NCI-H1048 (cell line): Measurements from ENCODE around the gene ANKS1A.

Source experiments
- DNase-seq: peaks from one replicate; lab custom pipeline; 2025; lab: John Stamatoyannopoulos, UW

The ANKS1A gene

DNA sequence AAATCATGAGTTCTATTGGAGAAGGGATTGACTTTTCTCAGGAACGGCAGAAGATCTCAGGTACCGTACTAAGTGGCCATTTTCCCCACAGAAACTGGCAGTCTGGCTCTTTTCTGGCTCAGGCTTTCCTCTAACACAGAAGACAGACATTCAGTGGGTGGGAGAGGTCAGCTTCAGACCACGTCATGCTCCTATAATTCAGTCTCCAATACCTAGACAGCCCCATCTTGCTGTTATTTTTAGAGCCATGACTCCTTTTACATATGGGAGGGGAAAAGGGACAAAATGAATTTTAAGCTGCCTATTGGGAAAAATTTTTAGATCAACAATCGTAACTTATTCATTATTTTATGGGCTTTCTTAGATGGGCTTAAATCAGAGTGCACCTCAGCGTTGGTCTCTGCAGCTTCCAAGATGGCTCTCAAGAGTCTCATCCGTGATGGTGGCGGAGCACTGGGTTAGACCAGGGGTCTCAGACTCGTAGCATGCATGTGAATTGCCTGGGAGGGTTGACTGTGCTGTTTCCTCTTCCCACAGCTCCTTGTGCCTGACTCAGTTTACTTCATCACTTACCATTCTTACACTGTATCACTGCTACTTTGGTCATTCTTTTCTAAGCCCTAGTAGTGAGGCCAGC lies 165.2 kb downstream of the ANKS1A start:
- DNase-seq: no peak

DNA sequence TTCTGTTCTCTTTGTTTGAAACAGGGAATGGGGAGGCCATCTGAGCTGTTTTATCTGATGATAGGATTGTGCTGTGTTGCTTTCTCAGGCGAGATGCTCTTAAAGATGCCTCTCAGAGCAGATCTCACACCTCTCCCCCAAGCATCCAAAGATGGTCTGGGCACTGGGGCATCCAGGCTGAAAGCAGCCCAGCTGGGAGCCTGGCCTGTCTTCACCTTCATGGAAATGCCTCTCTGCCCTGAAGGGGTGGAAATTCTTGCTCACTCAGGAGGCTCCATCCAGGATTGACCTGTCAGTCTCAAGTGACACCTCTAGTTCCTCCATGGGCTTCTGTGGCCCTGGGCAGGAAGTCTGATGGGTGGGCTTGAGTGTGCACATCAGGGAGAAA lies 165.7 kb downstream of the ANKS1A start:
- DNase-seq: no peak

DNA sequence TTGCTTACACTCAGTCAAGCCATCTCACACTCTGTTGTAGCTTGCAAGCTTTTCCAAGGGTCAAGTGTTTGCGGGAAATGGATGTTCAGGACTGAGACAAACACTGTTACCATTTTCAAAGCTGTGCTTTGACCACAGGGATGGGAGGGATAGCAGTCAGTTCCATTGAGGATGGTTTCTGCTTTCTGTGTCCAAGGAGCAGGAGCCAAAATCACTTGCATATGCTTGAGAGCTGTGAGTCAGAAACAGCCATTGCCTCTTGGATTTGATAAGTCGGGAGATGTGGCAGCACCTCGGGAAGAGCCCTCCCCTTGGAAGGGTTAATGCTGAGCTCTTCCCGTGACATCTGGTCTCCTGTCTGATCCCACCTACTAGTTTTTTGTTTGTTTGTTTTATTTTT lies 166.8 kb downstream of the ANKS1A start:
- no peak for DNase-seq

DNA sequence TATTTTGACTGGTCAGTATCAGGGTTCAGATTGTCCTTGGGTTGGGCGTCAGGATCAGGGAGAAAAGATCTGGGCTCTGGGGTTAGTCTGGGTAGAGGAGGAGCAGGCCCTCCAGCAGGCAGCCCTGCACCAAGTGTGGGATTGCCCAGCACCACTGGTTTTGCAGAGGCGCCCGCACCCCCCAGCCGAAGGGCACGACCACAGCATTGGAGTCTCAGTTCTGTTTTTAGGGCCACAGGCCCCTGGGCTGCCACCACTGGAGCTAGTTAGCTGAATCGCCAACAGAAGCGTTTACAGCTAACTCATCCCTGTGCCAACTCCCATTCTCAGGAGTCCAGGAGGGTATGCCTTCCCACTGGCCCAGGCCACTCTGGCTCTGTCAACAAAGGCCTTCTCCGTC lies 167.9 kb downstream of the ANKS1A start:
- DNase-seq: no peak

DNA sequence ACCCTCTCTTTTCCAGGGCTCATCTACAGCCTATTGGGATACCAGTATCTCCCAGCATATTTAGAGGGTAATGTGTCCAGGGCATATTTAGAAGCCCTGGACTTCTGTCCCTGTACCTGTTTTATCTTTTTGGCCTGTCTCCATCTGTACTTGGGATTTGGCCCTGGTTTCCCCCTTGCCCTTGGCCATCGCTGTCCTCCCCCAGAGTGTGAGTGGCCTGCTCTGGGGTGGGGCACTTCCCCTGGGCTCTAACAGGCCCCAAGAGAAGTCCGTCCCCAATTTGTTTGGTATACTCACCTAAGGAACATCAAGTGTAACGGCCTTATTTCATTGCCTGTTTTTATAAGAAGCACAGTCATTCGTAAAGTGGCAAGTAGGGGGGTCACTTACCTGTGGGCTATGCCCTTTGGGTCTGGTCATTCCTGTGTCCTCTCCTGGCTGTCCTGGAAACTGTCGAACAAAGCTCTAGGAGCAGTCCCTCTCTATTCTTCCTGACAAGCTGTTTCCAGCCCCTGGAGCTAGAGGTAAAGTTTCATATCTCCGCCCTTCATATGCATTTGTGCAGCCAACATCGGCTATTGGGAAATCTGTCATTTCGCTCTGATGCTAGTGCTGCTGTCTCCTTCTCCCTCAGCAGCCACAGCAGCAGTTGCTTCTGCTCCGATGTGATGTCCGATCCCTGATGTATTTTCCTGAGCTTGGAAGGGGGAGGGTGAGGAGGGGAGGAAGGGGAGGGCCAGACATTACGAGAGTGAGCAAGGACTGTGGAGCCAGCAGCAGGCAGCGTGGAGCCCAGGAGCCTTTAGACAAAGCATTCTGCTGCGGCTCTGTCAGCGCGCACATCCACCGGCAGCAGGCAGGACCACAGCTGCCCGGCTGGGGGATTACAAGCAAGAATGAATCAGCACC lies 168.6 kb downstream of the ANKS1A start:
- DNase-seq: no peak

DNA sequence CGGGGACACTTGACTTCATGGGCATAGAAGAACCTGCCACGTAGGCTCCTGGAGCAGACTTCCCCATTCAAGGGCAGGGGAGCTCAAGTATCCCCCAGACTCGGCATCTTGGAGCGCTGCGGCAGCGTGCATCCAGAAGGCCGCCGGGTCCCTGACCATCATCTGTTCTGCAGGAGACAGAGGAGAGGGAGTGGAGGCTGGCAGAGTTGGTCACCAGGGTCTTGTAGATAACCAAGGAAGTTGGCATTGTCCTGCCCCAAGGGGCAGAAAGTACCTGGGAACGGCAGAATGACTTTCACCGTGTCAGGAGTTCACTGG lies 169.3 kb downstream of the ANKS1A start:
- no peak for DNase-seq

DNA sequence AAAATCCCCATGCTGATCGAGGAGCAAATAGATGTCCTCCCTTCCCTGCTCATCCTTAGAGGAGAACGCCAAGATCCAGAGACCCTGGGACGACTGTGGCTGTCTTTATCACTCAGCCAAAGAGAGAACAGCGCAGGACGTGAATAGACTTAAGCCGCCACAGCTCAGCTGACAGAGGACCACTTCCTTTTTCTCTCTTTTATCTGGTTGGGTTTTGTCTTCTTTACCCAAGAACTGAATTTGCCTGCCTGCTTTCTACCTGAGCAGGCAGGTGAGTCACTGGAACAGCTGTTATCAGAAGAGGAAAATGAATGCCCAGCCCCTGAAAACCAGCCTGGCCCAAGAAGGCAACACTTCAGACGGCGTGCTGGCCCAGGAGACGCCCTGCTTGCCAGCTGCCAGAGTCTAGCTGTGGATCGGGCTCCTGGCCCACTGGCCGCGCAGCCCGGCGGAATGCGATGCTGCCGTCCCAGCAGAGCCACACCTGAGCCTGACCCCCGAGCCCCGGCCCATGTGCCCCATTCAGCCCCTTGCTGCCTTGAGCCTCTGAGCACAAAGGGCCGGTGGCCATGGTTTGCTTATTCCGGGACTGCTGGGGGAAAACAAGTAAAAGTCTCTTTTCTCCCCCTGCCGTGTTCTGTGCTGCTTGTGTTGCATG lies 169.9 kb downstream of the ANKS1A start:
- DNase-seq: no peak

DNA sequence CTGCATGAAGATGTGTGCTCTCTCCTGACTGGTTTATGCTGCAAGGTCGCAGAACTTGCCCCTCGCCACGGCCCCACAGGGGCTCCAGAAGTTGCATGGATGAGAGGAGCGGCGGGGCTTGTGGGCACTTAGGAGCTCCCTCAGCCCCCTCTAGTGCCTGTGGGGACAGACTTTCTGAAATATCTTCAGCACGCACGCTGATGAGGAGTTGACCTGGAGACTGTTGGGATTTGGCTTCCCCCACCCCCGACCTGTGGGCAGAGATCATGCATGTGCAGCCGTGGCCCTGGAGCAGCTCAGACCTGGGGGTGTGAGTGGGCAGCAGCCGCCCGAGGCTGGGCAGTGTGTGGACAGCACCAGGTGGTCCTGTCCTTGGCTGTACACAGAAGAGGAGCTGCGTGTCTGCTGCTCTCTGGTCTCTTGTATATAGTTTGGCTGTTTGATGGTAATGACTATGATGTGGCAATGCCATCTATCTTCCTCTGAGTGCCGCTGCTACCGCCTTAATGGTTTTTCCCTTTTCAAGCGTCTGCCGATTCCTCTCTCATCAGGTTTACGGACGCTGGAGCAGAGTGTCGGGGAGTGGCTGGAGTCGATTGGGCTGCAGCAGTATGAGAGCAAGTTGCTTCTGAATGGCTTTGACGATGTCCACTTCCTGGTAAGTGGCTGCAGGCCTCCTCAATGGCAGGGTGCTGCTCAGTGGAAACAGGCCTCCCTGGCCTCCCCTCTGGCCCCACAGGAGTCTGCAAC lies 170.7 kb downstream of the ANKS1A start:
- DNase-seq: no peak

DNA sequence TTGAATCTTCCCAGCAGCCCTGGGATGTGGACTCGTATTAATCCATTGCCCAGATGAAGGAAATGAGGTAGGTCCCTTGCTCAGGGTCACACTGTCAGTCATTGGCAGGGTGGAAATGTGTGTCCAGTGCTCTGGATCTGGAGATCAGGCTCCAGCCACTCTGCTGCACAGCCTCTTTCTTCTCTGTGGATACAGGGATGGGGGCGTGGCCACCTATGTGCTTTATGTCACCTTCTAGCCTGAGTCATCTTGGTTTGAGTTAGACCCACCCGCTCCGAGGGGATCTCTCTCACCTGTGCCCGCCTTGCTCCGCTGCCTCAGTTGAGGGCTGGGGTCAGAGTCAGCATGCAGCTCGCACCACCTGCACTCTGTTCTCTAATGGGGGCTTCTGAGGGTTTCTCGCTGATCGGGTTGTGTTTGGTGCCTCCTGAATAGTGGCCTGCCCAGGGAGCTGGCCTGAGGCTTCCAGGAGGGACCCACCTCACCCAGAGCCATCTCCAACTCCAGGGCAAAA lies 172.1 kb downstream of the ANKS1A start:
- DNase-seq: no peak

DNA sequence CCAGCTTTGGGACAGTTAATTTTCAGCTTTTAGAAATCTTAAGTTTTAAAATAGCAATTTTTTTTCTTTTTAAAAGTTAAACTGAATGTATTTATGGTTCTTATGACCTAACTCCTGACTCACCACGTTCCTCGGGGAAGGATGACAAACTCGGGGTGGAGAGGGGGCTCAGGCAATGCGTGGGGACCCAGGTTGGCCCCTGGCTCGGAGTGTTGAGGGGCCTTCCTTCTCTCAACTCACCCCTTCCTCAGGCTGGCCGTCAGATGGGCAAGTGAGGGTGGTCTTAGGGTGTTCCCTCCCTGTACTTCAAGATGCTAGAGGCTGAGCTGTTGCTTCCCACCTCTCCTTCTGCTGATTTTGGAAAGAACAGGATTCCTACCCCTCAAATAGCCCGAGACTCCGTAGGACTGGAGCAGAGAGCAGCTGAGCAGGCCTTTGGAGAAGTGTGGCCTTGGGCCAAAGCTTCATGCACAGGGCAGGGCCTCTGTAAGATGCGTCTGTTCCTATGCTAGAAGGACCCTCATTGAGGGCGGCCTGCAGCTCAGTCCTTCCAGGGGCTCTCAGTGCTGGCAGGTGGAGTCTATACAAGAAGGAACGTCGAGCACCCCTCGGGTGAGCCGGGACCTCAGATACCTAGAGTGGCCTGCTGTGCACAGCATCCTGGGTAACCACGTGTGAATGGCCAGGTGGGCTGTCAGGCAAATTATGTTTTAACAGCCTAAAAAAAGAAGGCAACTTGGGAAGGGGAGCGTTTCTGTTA lies 172.8 kb downstream of the ANKS1A start:
- no peak for DNase-seq

DNA sequence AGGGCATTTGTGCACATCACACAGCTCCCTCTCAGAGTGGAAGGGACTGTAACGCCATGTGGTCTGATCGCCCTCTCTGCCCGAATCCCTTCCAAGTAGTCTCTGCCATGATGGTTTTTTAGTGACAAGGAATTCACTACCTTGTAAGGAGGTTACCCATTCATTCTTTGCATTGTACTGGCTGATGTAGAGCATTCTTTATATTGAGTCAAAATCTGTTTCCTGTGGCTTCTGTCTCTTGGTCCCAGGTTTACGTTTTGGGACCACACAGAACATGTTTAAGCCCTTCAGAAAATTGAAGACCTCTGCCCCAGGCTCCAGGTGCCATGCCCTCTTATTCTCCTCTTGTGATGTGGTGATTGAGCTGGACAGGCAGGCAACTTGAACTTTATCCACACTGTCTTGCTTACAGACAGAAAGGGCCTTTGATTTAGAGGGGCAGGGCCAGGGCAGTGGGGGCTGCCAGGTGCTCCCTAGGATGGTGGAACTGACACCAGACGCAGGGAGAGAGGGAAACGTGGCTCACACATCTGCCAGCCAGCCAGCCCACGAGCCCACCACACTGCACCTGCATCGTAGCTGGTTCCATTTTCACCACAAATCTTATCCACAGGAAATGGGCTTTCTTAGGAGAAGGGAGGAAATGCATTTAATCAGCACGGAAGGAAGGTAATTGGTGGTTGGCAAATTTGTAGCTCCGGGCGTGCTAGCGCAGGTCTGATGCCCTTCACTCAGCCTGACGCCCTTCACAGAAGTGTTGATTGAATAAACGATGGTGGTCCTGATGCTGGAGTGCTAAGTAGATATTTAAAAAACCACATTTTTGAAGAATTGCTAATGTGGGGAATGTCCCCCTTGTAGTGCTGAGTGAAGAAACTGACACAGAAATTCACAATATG lies 173.9 kb downstream of the ANKS1A start:
- DNase-seq: no peak

DNA sequence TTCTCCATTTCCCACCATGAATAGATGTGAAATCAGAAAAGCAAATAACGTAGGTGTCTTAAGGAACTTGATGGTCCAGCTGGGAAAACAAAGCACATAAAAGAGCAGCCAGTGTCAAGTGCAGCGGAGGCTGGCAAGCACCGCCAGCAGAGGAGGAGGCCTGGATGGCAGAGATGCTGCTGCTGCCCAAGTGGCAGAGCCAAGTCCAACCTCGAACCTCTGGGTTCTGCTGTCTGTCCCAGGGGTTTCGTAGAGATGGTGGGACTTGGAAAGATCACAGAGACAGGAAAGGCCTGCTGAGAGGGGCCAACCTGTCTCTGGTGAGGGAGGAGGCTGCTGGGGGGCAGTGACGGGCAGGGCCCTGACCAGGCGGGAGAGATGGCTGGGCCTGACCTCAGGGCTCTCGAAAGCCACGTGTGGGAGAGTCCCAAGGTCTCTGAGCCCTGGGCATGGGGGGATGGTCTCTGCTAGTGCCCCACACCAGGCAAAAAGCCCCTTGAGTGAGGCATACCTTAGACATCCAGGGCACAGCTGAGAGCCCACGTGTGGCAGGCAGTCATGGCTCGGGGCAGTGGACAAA lies 174.7 kb downstream of the ANKS1A start:
- DNase-seq: no peak

DNA sequence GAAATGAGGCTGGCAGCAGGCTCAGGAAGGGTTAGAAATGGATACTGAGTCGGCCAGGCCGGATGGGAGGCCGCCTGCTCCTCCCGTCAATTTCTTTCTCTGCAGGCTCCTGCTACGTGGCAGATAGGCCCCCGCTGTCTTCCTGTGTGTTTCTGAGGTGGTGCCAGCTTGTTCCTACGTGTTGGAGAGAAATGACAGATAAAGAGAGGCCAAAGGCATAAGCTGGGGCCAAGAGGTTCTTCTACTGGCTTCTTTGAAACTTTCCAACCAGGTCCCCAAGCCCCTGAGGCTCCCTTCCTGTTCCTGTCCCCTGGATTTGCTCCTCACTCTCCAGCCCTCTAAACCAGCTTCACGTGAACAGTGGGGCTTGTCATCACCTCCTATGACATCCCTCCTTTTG lies 175.2 kb downstream of the ANKS1A start:
- DNase-seq: no peak

DNA sequence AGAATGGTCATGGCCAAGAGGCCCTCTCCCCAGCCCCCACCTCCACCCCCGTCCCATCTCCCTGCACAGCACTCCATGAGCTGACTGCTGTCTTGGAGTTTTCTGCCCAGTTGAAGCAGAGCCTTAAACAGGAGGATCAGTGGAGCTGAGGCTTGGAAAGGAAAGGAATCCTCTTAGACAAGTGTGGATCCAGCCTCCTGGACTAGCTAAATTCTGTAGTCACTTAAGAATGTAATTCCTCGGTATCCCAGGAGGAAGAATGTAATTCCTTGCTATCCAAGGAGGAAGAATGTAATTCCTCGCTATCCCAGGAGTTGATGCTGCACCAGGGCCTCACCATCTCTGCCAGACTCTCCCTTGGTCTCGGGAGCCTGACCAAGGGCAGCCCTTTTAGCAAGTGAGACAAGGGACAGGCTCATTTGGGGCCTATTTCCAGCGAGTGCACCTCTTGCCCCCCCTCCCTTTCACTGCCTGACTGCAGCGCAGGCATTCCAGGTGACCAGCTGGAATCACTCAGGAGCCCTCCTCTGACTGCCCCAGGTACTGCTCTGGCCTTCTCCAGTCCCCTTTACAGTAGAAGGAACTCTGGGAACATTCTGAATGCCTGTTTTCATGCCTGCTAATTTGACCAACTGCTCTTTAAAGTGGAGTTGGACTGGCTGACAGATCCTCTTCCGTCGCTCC lies 175.8 kb downstream of the ANKS1A start:
- no peak for DNase-seq

DNA sequence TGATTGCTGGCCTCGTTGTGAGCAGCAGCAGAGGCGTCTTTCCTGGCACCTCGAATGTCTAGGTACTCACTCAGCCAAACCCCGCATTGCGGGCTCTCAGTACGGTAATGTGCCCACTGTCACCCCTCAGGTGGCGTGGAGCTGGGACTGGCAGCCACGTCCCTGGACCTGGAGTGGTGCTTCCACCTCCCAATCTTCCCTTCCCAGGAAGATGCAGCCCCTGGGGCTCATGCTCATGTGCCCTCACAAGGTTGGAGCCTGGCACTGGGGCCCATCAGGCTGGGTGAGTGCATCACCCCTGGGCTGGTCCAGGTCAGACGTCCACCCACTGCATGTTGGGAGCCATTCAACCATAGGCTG lies 176.4 kb downstream of the ANKS1A start:
- DNase-seq: no peak

DNA sequence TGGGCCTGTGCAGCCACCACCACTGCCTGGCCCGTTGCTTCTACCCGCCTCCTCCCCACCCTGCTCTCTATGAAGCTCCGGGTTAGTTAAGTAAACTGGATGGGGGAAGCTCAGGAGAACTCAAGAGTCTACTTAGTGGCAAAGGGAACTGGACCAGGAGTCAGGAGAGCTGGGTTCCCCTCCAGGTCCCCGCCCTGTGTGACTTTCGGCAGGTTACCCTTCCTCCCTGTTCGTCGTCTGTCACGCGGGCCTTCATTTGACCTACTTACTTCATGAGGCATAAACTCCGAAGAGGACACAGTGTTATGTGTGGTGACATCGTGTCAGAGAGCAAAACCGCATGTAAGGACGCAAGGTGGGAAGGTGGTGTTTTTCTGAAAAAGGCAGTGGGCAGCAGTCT lies 176.8 kb downstream of the ANKS1A start:
- no peak for DNase-seq

DNA sequence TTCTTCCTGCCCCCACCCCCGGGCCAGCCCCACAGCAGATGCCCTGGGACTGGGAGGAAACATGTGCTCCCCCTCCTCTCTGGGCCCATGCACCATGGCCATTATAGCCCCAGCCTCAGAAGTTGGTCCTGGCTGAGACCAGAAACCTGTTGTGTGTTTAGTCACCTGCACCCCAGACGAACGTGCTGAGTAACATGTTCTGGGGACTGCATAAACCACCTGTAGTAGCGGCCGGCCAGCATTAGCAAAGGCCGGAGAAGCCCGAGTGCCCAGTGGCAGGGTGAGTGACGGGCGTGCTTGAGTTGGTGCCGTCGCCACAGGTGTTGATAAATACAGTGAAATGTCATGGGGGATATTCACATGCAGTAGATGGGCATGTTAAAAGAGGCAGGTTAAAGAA lies 178.2 kb downstream of the ANKS1A start:
- no peak for DNase-seq

DNA sequence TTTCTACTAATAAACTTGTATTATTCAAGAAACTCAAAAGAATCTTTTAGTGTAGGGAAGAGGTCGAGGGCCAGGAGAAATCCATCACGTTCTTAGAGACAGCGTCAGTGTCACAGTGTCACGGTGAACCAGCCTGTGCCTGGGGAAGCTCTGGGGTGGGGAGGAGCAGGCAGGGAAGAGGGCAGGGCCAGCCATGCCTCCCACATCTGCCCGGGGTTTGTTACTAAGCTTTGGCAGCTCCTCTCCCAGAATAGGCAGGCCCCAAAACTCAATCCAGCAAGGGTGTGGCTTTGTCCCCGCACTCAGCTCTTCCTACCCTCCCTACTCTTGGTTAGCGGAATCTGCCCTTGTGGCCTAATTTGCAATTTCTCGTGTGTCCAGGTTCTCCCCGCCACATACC lies 179.2 kb downstream of the ANKS1A start:
- no peak for DNase-seq

DNA sequence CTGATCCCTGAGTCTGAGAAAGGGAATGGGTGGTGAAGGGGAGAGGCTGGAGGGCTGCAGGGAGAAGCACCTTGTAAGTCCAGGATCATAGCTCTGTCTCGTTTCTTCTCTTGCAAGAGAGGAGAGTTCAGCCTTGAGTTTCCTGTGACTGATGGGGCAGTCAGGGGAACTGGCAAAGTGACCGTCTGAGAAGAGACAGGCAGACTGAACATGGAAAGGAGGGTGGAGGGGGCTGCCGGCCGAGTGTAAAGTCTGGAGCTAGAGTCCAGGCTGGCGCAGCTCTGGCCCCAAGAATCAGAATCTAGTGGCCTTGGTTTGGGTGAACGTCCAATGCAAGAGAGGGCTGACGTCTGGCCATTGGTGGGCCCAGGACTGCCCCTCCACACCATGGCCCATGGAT lies 179.6 kb downstream of the ANKS1A start:
- DNase-seq: no peak

DNA sequence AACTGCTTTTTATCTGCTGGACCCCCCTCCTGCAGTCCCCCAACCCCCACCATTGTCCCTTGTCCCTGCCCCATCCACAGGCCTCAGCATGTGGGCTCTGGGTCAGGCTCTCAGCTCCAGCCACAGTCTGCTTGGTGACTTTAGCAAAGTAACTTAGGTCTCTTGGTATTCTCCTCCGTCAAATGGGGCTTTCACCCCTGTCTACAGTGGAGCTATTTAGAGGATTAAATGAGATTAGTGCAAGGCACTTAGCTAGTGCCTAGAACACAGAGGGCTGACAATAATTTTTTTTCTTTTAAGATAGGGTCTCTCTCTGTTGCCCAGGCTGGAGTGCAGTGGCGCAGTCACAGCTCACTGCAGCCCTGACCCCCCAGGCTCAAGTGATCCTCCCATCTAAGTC lies 180.2 kb downstream of the ANKS1A start:
- no peak for DNase-seq
